ENCODE measurements around the gene CRLF1. TPM values are rescaled to one million over a fixed set of nuclear protein-coding genes. Genes with fewer than 3 reads are reported as not detected.

The CRLF1 gene
- total RNA-seq, 1 experiment from 2014 or later, result 4.3 TPM

- Mint-ChIP-seq H3K9me3 (ENCODE audit: unreplicated experiment) (no peaks in the 10 kb centered on the region), H3K4me3 (ENCODE audit: unreplicated experiment) (no peak overlapping the region), H3K27ac (ENCODE audit: low read depth, unreplicated experiment) (no peak overlapping the region), H3K27me3 (ENCODE audit: insufficient read depth, unreplicated experiment) (no peaks in the 10 kb centered on the region), H3K36me3 (ENCODE audit: insufficient read depth, unreplicated experiment) (peaks cover 6% of the 10 kb centered on the region), H3K4me1 (ENCODE audit: insufficient read depth, unreplicated experiment) (peaks cover 36% of the 10 kb centered on the region)
- intact Hi-C loops (cut with micrococcal nuclease), result no loop called here
- BruUV-seq (replicated peaks), result no TSS peak
- TF ChIP-seq CTCF (IDR thresholded peaks at IDR 0.05; ENCODE audit: unreplicated experiment), result no peak
- ChIA-PET CTCF (interaction anchor here (0.6 kb wide), 1 partner anchor 420 kb away, joined by 3 read pairs; no protein-coding TSS in a partner anchor), POLR2A (no interaction called here)
- no peak for DNase-seq (ENCODE audit: unreplicated experiment)
These were observed 26.7 kb upstream of the CRLF1 start for GRCh38 chr19:18633321-18633720.

DNA sequence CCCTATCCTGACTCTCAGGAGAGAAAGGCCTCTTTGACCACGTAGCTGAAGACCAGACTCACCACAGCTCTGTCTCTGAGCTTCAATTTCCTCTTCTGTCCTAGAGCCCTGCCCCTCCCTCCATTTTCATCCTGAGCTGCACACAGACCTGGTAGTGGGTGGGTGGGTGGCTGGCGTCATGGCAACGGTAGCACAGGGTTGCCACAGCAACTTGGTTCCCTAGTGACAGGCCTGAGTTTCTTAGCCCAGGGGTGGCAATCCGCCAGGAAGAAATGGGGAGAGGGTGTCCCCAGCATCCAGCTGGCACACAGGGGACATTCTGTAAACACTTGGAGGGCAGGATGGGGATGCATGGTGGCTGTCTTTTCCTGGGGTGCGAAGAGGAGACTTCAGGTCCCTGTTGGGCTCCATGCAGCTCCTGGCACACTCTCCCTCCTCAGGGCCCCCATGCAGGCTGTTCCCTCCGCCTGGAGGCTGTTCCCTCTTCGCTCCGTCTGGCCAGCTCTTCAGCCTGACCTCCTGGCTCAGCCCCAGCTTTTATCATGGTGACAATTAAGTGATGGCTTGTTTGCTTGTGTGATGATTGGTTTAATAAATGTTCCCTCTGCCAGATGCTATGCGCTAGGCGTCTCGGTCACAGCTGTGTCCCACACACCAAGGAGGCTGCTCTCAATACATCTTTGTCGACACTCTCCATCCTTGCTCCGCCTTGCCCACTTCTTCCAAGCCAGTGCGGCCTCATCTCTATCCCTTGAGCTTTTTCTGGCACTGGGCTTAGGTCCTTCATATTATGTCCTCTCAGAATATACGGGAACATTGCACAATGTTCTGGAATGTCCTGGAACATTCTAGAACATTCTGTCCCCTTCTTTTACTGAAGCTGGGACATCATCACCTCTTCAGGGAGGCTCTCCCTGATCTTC lies 22.8 kb upstream of the CRLF1 start:
- H3K36me3 Mint-ChIP-seq (ENCODE audit: insufficient read depth, unreplicated experiment), result peaks cover 6% of the 10 kb centered on the region
- ChIA-PET CTCF (interaction anchor here (0.6 kb wide), 1 partner anchor 99 kb away, joined by 3 read pairs; no protein-coding TSS in a partner anchor), POLR2A (interaction anchor here (0.7 to 1.0 kb wide), 4 partner anchors 11 to 205 kb away, joined by 3 to 4 read pairs (median 3); no protein-coding TSS in a partner anchor)
- no peak overlapping the region for H3K4me3 Mint-ChIP-seq (ENCODE audit: unreplicated experiment)
- no TSS peak for BruUV-seq (replicated peaks)
- H3K4me1 Mint-ChIP-seq (ENCODE audit: insufficient read depth, unreplicated experiment), result peaks cover 10% of the 10 kb centered on the region
- no peaks in the 10 kb centered on the region for H3K9me3 Mint-ChIP-seq (ENCODE audit: unreplicated experiment)
- no peak for TF ChIP-seq CTCF (IDR thresholded peaks at IDR 0.05; ENCODE audit: unreplicated experiment)
- no peak for DNase-seq (ENCODE audit: unreplicated experiment)
- intact Hi-C loops (cut with micrococcal nuclease), result no loop called here
- H3K27ac Mint-ChIP-seq (ENCODE audit: low read depth, unreplicated experiment), result peak overlapping the region; percentile 5
- no peaks in the 10 kb centered on the region for H3K27me3 Mint-ChIP-seq (ENCODE audit: insufficient read depth, unreplicated experiment)

GRCh38 chr19:18626906-18627305 lies 20.3 kb upstream of the CRLF1 start:
- ChIA-PET POLR2A (no interaction called here), CTCF (no interaction called here)
- H3K27me3 Mint-ChIP-seq (ENCODE audit: insufficient read depth, unreplicated experiment), result no peaks in the 10 kb centered on the region
- H3K4me3 Mint-ChIP-seq (ENCODE audit: unreplicated experiment), result no peak overlapping the region
- H3K27ac Mint-ChIP-seq (ENCODE audit: low read depth, unreplicated experiment), result no peak overlapping the region
- peaks cover 9% of the 10 kb centered on the region for H3K4me1 Mint-ChIP-seq (ENCODE audit: insufficient read depth, unreplicated experiment)
- H3K9me3 Mint-ChIP-seq (ENCODE audit: unreplicated experiment), result no peaks in the 10 kb centered on the region
- peaks cover 6% of the 10 kb centered on the region for H3K36me3 Mint-ChIP-seq (ENCODE audit: insufficient read depth, unreplicated experiment)
- no peak for TF ChIP-seq CTCF (IDR thresholded peaks at IDR 0.05; ENCODE audit: unreplicated experiment)
- no TSS peak for BruUV-seq (replicated peaks)
- DNase-seq (ENCODE audit: unreplicated experiment), result no peak
- intact Hi-C loops (cut with micrococcal nuclease), result no loop called here

- no peaks in the 10 kb centered on the region for H3K27me3 Mint-ChIP-seq (ENCODE audit: insufficient read depth, unreplicated experiment)
- H3K4me3 Mint-ChIP-seq (ENCODE audit: unreplicated experiment), result no peak overlapping the region
These were observed 14.3 kb upstream of the CRLF1 start for GRCh38 chr19:18620902-18621301.

More at GRCh38 chr19:18620902-18621301, 14.3 kb upstream of the CRLF1 start:
- POLR2A ChIA-PET, result no interaction called here
- CTCF ChIA-PET, result interaction anchor here (0.6 kb wide), 1 partner anchor 28 kb away, joined by 3 read pairs; no protein-coding TSS in a partner anchor
- no peak overlapping the region for H3K27ac Mint-ChIP-seq (ENCODE audit: low read depth, unreplicated experiment)
- intact Hi-C loops (cut with micrococcal nuclease), result no loop called here
- no peaks in the 10 kb centered on the region for H3K9me3 Mint-ChIP-seq (ENCODE audit: unreplicated experiment)
- no peaks in the 10 kb centered on the region for H3K36me3 Mint-ChIP-seq (ENCODE audit: insufficient read depth, unreplicated experiment)
- no TSS peak for BruUV-seq (replicated peaks)
- no peak for DNase-seq (ENCODE audit: unreplicated experiment)
- TF ChIP-seq CTCF (IDR thresholded peaks at IDR 0.05; ENCODE audit: unreplicated experiment), result no peak
- no peaks in the 10 kb centered on the region for H3K4me1 Mint-ChIP-seq (ENCODE audit: insufficient read depth, unreplicated experiment)

All from MCF 10A (cell line).